A673 (cell line): ENCODE results near the gene TXNDC2. TPM values are rescaled to one million over a fixed set of nuclear protein-coding genes. Genes with fewer than 3 reads are reported as not detected.

ENCODE experiments used
- BruUV-seq: library from RNA; stranded (reverse); fragments of 400-500 nt; replicated peaks from 2 replicates; lab custom pipeline; 2021; lab: Mats Ljungman, UMichigan
- CTCF ChIA-PET: fragments of 300-600 bp; sonication (Branson Sonifier 250); formaldehyde crosslinking; loops from one replicate; lab custom pipeline; 2022; ENCODE audit warnings: antibody characterized with exemption; lab: Charles Lee
- POLR2A ChIA-PET: fragments of 300-600 bp; sonication (Branson Sonifier 250); formaldehyde crosslinking; loops from one replicate; lab custom pipeline; 2022; ENCODE audit warnings: antibody characterized with exemption; ENCODE audit not compliant: low non-redundant PET; lab: Charles Lee
- DNase-seq: peaks from one replicate; pipeline ENCODE4 v3.0.0-alpha.2; 2015; ENCODE audit warnings: low spot score
- H3K27ac ChIP-seq: fragments of 200-600 bp; sonication (generic); 2 replicates; pipeline ENCODE4 v1.5.1; 2016; ENCODE audit warnings: mixed run types, low read depth, mild to moderate bottlenecking, mixed read lengths, antibody characterized with exemption, low read length; ENCODE audit not compliant: poor library complexity, severe bottlenecking
- H3K27me3 ChIP-seq: fragments of 200-600 bp; sonication (generic); replicated peaks from 2 replicates; pipeline ENCODE4 v1.6.1; 2017; ENCODE audit warnings: mixed run types, low read depth, mild to moderate bottlenecking, mixed read lengths, antibody characterized with exemption, low read length; ENCODE audit not compliant: insufficient read depth, poor library complexity
- H3K36me3 ChIP-seq: fragments of 200-600 bp; sonication (generic); 2 replicates; pipeline ENCODE4 v1.6.1; 2016; ENCODE audit warnings: mixed run types, mild to moderate bottlenecking, mixed read lengths, antibody characterized with exemption, low read length; ENCODE audit not compliant: insufficient read depth, poor library complexity, severe bottlenecking
- H3K4me1 ChIP-seq: fragments of 200-600 bp; sonication (generic); 2 replicates; pipeline ENCODE4 v1.6.1; 2017; ENCODE audit warnings: mixed run types, mild to moderate bottlenecking, mixed read lengths, antibody characterized with exemption, low read length; ENCODE audit not compliant: insufficient read depth, poor library complexity, severe bottlenecking
- H3K4me3 ChIP-seq: fragments of 200-600 bp; sonication (generic); 2 replicates; pipeline ENCODE4 v1.5.1; 2016; ENCODE audit warnings: low read depth, mixed run types, mild to moderate bottlenecking, mixed read lengths, low read length; ENCODE audit not compliant: poor library complexity, severe bottlenecking
- H3K9me3 ChIP-seq: fragments of 200-600 bp; sonication (generic); 2 replicates; pipeline ENCODE4 v1.6.1; 2016; ENCODE audit warnings: mixed run types, low read depth, mild to moderate bottlenecking, mixed read lengths, antibody characterized with exemption, low read length; ENCODE audit not compliant: poor library complexity, severe bottlenecking
- CTCF ChIP-seq: fragments of 300-800, 200-600 bp; sonication (generic); conservative IDR thresholded peaks from 2 replicates; pipeline ENCODE4 v1.5.1; 2017; ENCODE audit warnings: low read depth, mild to moderate bottlenecking, antibody characterized with exemption, low read length, moderate library complexity, mixed read lengths
- EZH2 ChIP-seq: fragments of 200-600 bp; sonication (generic); IDR thresholded peaks from 2 replicates; pipeline ENCODE4 v1.6.1; 2017; ENCODE audit warnings: borderline replicate concordance, low read depth, mild to moderate bottlenecking, mixed read lengths, antibody characterized with exemption, low read length; ENCODE audit not compliant: poor library complexity, severe bottlenecking
- intact Hi-C: fragments of 100-400 bp; cut with micrococcal nuclease; formaldehyde crosslinking; loops from one replicate; pipeline ENCODE4 v1.10.0; 2022; ENCODE audit not compliant: unreplicated experiment
- total RNA-seq: library from RNA; stranded (reverse); gene quantifications from 2 replicates; pipeline ENCODE4 v1.2.3, GENCODE V29; 2021

Gene TXNDC2
- total RNA-seq, 1 experiment from 2014 or later: 0.13 TPM

GRCh38 chr18:9852266-9853081, 33.3 kb upstream of the TXNDC2 start:
- TF ChIP-seq EZH2 (no peak), CTCF (no peak)
- ChIA-PET CTCF (no interaction called here), POLR2A (no interaction called here)
- Histone ChIP-seq H3K36me3 (no peaks in the 10 kb centered on the region), H3K27ac (no peak overlapping the region), H3K9me3 (peaks cover 9% of the 10 kb centered on the region), H3K4me3 (no peak overlapping the region), H3K4me1 (peaks cover 34% of the 10 kb centered on the region), H3K27me3 (no peaks in the 10 kb centered on the region)
- no TSS peak for BruUV-seq
- DNase-seq: no peak
- intact Hi-C loops: no loop called here

DNA sequence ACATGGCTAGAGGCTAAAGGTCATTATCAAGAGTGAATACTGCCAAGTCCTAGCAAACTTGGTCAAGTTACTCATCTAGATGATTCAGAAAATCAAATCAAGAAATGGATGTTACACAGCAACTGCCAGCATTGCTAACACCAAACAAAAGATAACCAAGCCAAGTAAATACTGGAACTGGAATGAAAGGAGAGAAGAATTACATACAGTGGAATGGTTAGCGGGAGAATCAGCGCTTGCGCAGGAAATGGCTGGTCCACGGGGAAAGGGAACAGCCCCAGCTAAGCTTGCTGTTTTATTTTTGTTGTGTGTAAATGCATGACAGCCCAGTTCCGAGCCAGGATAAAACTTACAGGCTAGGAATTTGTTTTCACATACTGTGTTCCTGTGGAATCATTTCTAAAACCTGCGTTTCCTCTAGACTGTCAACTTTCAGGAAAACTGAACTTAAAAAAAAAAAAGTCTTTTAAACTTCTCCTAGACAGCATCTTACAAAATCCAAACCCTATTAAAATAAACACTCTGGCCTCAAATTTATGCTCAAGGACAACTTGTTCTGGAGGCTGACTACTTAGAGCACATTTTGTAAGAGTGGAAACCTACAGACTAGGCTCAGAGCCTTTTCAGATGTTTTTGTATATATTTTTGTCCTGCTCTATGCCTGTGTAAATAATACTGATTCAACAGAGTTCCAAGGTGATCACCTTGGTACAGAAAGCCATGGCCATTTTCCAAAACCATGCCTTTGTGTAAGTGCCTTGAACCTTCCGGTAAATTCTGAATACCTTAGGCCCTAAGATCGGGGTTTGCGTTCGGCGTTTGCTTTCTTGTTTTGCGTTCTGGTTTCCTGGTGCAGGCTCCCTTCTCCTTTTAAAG, 30.7 kb upstream of the TXNDC2 start:
- ChIA-PET CTCF (no interaction called here), POLR2A (no interaction called here)
- Histone ChIP-seq H3K9me3 (peaks cover 9% of the 10 kb centered on the region), H3K4me3 (no peak overlapping the region), H3K27ac (no peak overlapping the region), H3K4me1 (peaks cover 20% of the 10 kb centered on the region), H3K27me3 (no peaks in the 10 kb centered on the region), H3K36me3 (no peaks in the 10 kb centered on the region)
- no peak for TF ChIP-seq CTCF
- no peak for TF ChIP-seq EZH2
- intact Hi-C loops: no loop called here
- no TSS peak for BruUV-seq
- DNase-seq: no peak

- ChIA-PET POLR2A (no interaction called here), CTCF (no interaction called here)
- DNase-seq: no peak
- no peak for TF ChIP-seq EZH2
- H3K27ac ChIP-seq: no peak overlapping the region
- no TSS peak for BruUV-seq
- intact Hi-C loops: no loop called here
- no peak overlapping the region for H3K4me3 ChIP-seq
- peaks cover 9% of the 10 kb centered on the region for H3K9me3 ChIP-seq
- H3K36me3 ChIP-seq: no peaks in the 10 kb centered on the region
- peaks cover 13% of the 10 kb centered on the region for H3K4me1 ChIP-seq
- H3K27me3 ChIP-seq: no peaks in the 10 kb centered on the region
These were observed 30.1 kb upstream of the TXNDC2 start for GRCh38 chr18:9855681-9856080.
